ENCODE data around the gene RPS6KA2. TPM values are rescaled to one million over a fixed set of nuclear protein-coding genes. Genes with fewer than 3 reads are reported as not detected.
"Not testable (repeated sequence)": the region's sequence is repeated elsewhere in the genome, so short reads cannot be mapped to it uniquely, and the experiment has no call there.

Gene RPS6KA2
- polyA plus RNA-seq, 6 donors from 2014 or later, result 2.1 to 5.4 (median 4.6) TPM

DNA sequence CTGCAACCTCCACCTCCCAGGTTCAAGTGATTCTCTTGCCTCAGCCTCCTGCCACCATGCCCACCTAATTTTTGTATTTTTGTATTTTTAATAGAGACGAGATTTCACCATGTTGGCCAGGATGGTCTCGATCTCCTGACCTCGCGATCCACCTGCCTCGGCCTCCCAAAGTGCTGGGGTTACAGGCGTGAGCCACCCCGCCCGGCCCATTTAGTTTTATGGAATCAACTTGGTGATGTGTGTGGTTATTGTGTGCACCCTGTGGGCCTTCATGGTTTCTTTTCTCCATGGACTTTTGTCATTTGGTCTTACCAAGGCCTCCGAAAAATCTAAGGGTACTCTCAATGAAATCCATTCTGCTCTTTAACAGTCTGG lies 88.1 kb downstream of the RPS6KA2 start:
- not testable (repeated sequence) for H3K9me3 Mint-ChIP-seq; H3K27me3 Mint-ChIP-seq; H3K4me3 Mint-ChIP-seq; ATAC-seq (ENCODE audit: low read depth in 2 of 2); DNase-seq; H3K36me3 Mint-ChIP-seq
- peak overlapping the region in 1 of 6 donors; percentile 44 for H3K27ac Mint-ChIP-seq
- H3K4me1 Mint-ChIP-seq, result peaks cover 10 to 22% (median 16%) of the 10 kb centered on the region in 3 donors

DNA sequence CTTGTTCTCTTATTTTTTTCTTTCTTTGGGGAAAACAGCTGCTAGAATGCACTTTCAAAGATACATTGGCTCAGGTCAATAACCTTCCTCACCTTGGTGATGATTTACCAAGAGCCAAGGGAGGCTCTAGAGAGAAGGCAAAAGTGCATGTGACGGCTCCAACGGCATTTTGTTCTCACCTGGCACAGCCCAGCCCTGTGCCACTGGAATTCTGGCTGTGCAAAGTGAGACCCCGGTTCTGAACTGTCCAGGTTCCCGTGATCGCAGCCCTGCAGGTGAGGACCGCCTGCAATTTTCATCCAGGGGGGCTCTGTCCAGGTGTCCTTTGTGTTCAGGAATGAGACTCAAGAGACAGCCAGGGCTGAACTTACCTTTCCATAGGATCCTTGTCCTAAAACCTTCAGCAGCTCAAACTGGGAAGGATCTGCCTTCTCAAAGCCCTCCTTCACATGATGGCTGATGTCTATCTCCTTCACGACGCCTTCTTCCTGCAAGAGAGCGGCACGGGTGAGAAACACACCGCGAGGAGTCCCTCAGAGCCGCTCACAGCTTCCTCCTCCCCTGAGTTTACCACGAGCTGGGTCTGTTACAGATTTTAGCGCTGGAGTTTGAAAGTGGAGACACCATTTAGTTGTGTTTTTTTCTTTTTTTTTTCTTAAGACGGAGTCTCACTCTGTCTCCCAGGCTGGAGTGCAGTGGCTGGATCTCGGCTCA lies 88.6 kb downstream of the RPS6KA2 start:
- Mint-ChIP-seq H3K4me3 (peak overlapping the region in 1 of 8 donors; percentile 59), H3K27me3 (no peaks in the 10 kb centered on the region)

DNA sequence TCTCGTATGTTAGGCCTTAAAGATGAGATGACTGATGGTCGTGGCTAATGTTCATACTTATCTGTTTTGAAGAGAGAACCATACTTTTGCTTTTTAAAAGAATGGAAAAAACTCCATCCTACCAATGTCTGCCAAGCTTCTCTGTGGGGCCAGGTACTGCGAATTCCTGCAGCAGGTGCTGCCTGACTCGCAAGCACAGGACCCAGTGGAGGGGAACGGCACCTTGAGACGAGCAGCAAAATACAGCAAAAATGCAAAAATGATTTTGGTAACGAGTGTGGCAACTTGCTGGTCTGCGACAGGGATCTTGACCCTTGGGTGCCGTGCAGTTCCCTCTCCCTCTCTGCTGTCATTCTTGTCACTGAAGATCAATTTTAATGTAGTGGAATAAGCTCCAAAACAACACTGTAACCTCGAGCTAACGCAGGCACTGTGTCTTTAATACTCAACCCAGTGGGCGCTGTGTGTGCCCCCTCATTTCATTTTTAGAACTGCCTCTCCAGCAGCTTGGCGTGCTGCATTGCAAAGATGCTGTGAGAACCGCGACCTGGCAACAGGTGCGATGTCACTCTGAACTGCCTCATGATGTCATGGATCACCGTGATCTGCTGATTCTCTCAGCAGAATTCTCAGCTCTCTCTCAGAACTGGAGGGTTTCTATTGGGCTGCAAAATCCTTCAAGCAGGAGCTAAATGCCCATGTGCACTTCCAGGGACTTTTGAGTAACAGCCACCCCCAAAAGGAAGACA lies 92.2 kb downstream of the RPS6KA2 start:
- peaks cover 0 to 2% (median 0%) of the 10 kb centered on the region in 7 donors for H3K9me3 Mint-ChIP-seq

More for the DNA sequence above, 88.6 kb downstream of the RPS6KA2 start:
- ATAC-seq (ENCODE audit: low read depth in 2 of 2), result no peak
- no peaks in the 10 kb centered on the region for H3K36me3 Mint-ChIP-seq
- no peak for DNase-seq
- H3K27ac Mint-ChIP-seq, result peak overlapping the region in 2 of 6 donors; percentile 72 to 76
- H3K9me3 Mint-ChIP-seq, result no peaks in the 10 kb centered on the region
- peaks cover 10 to 22% (median 16%) of the 10 kb centered on the region in 3 donors for H3K4me1 Mint-ChIP-seq

DNA sequence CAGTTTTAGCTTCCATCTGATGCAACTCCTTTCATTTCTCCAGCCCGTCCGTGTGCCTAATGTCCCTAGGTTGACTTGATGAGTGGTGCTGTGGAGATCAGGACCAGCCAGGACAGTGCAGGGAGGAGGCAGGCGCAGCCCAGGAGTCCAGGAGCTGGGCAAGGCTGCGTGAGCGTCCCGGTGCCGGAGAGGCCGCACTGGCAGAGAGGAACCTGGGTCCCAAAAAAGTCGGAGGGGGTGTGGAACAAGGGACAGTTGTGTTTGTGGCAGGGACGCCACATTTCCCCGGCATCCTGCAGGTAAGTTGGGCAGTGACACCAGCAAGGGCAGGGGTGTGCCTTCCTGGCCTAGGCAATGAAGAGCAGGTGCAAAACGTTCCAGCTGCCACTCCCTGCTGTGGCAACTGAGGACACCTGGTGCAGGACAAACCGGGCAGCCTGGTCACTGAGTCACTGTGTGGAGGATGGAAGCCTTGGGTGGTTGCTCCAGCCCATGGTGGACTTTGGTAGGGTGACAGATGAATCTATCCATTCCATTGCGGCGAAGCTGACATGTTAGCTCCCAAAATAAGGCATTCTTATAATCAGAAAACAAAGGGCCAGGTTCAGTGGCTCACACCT lies 93.7 kb downstream of the RPS6KA2 start:
- no peaks in the 10 kb centered on the region for H3K4me1 Mint-ChIP-seq
- H3K9me3 Mint-ChIP-seq, result peaks cover 0 to 5% (median 0%) of the 10 kb centered on the region in 7 donors
- ATAC-seq (ENCODE audit: low read depth in 2 of 2), result no peak
- no peak for DNase-seq
- H3K4me3 Mint-ChIP-seq, result no peak overlapping the region
- no peaks in the 10 kb centered on the region for H3K27me3 Mint-ChIP-seq
- peak overlapping the region in 1 of 6 donors; percentile 33 for H3K27ac Mint-ChIP-seq
- peaks cover 0 to 6% of the 10 kb centered on the region in 2 donors for H3K36me3 Mint-ChIP-seq

More for the DNA sequence above, 92.2 kb downstream of the RPS6KA2 start:
- H3K4me3 Mint-ChIP-seq, result no peak overlapping the region
- DNase-seq, result no peak
- ATAC-seq (ENCODE audit: low read depth in 2 of 2), result no peak
- H3K27ac Mint-ChIP-seq, result no peak overlapping the region
- no peaks in the 10 kb centered on the region for H3K27me3 Mint-ChIP-seq
- H3K4me1 Mint-ChIP-seq, result peaks cover 0 to 4% (median 0%) of the 10 kb centered on the region in 3 donors
- H3K36me3 Mint-ChIP-seq, result peaks cover 0 to 3% of the 10 kb centered on the region in 2 donors

DNA sequence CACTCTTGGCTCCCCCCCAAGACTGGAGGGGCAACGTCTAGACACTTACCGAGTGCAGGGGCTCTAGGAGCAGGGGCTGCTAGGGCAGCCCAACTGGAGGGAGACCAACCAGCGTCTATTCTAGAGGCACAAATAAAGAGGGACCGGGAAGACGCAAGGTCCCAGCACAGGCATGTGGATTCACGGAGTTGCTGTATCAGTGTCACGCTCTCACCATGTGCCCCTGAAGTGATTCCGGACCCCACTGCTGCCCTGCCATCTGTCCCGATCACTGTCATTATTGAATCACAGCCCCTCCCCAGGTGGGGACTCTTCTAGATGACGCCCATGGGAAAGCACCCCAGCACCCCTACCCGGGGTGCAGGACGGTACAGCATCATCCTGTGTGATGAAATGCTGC lies 94.7 kb downstream of the RPS6KA2 start:
- no peaks in the 10 kb centered on the region for H3K27me3 Mint-ChIP-seq
- H3K4me1 Mint-ChIP-seq, result no peaks in the 10 kb centered on the region
- DNase-seq (no peak), ATAC-seq (ENCODE audit: low read depth in 2 of 2) (no peak)
- no peak overlapping the region for H3K27ac Mint-ChIP-seq
- peaks cover 0 to 6% of the 10 kb centered on the region in 2 donors for H3K36me3 Mint-ChIP-seq
- peaks cover 0 to 5% (median 1%) of the 10 kb centered on the region in 7 donors for H3K9me3 Mint-ChIP-seq
- H3K4me3 Mint-ChIP-seq, result no peak overlapping the region

DNA sequence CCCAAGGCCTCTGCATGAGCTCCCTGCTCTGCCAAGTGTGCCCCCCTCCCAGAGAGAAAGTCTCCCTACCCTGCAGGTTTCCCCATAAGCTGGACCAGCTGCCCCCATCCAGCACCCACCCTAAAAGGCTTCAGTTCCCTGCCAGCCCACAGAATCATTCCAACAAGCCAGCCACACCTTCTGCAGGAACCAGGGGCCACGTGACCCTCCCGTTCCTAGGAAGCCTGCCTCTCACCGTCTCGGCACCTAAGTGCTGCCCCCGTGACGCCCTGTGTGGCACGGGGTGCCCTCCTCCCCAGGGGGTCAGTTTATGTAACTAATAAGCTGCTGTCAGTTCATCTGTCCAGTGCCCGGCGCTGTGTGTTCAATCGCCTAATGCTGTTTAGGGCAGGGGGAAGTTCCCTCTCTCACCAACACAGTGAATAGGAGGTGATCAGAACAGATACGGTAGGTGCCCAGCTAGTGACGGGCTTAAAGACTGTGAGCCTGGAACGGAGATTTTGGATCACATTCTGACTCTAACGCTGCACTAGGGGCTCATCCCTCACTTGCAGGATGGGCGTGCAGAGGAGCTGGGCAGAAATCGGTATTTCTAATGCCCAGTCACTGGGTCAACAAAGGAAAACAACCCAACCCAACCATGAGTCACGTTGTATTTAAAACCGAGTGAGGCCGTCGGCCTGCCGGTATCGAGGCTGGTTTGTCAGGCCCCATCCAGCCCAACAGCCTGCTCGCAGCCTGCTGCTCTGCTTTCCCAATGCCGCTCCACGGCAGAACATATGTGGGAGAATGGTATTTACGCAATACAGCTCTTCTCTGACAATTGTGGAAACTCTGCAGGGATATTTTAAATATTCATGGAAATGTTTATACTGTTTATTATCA lies 96.6 kb downstream of the RPS6KA2 start:
- no peak overlapping the region for H3K27ac Mint-ChIP-seq
- DNase-seq (no peak), ATAC-seq (ENCODE audit: low read depth in 2 of 2) (no peak)
- H3K36me3 Mint-ChIP-seq, result peaks cover 0 to 6% of the 10 kb centered on the region in 2 donors
- H3K4me1 Mint-ChIP-seq, result no peaks in the 10 kb centered on the region
- H3K9me3 Mint-ChIP-seq, result peaks cover 0 to 5% (median 1%) of the 10 kb centered on the region in 7 donors
- H3K27me3 Mint-ChIP-seq, result no peaks in the 10 kb centered on the region
- H3K4me3 Mint-ChIP-seq, result no peak overlapping the region

DNA sequence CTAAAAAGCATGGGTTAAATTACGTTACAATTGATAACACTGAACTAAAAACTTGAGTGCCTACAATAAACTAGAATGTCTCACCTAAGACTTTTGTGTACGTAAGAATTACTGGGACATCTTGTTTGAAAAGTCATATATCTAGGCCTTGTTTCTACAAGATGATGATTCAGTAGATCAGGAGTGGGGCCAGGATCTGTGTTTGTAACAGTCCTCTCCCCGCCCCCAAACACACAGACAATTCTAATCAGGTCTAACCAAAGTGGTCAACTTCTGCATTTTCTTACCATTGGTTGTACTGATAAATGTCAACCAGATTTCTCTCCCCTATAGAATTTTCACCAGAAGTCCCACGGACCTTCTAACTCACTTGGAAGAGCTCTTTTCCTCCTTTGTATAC lies 97.5 kb downstream of the RPS6KA2 start:
- ATAC-seq (ENCODE audit: low read depth in 2 of 2), result no peak
- Mint-ChIP-seq H3K4me3 (no peak overlapping the region), H3K27ac (peak overlapping the region in 1 of 6 donors; percentile 30), H3K36me3 (peaks cover 0 to 6% of the 10 kb centered on the region in 2 donors), H3K9me3 (peaks cover 0 to 5% (median 1%) of the 10 kb centered on the region in 7 donors), H3K27me3 (no peaks in the 10 kb centered on the region), H3K4me1 (no peaks in the 10 kb centered on the region)
- DNase-seq, result no peak

DNA sequence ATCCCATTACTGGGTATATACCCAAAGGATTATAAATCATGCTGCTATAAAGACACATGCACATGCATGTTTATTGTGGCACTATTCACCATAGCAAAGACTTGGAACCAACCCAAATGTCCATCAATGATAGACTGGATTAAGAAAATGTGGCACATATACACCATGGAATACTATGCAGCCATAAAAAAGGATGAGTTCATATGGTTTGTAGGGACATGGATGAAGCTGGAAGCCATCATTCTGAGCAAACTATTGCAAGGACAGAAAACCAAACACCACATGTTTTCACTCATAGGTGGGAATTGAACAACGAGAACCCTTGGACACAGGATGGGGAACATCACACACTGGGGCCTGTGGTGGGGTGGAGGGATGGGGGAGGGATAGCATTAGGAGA lies 98.0 kb downstream of the RPS6KA2 start:
- H3K36me3 Mint-ChIP-seq; H3K27ac Mint-ChIP-seq; ATAC-seq (ENCODE audit: low read depth in 2 of 2); H3K4me1 Mint-ChIP-seq; DNase-seq; H3K4me3 Mint-ChIP-seq; H3K9me3 Mint-ChIP-seq; H3K27me3 Mint-ChIP-seq: not testable (repeated sequence)

DNA sequence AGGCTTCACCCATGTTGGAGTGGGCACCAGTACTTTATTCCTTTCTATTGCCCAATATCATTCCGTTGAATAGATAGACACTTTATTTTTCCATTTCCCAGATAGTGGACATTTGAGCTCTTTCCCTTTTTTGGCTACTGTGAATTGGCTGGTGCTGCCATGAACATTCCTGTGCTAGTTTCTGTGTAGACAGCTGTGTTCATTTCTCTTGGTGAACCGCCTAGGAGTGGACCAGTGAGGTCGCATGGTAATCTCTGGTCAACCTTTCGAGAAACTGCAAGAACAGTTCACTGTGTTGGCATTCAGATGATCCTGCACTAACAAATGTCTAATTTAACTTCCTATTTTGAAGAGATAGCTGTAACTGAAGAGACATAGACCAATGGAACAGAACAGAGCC lies 99.2 kb downstream of the RPS6KA2 start:
- no peak for DNase-seq
- Mint-ChIP-seq H3K4me1 (no peaks in the 10 kb centered on the region), H3K9me3 (peaks cover 0 to 5% (median 1%) of the 10 kb centered on the region in 7 donors), H3K27ac (peak overlapping the region in 1 of 6 donors; percentile 30), H3K36me3 (peaks cover 0 to 6% of the 10 kb centered on the region in 2 donors), H3K27me3 (no peaks in the 10 kb centered on the region), H3K4me3 (no peak overlapping the region)
- no peak for ATAC-seq (ENCODE audit: low read depth in 2 of 2)

DNA sequence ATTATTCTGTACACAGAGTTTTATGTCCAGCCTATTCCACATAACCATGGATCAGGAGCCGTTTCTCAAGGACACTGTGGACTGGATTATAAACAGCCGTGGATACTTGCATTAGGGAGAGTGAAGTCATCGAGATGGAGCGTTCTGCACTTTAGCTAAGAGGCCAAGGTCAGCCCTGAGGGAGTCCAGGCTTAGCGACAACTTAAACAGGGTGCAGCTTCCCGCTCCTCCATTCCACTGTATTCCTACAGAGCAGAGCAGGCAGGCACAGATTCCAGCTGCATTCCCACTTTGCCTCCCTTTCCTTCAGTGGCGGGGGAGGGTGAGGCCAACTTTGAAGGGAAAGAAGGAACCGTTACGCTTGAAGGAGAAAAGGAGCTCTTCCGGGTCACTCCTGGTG lies 100.1 kb downstream of the RPS6KA2 start:
- peaks cover 0 to 6% of the 10 kb centered on the region in 2 donors for H3K36me3 Mint-ChIP-seq

DNA sequence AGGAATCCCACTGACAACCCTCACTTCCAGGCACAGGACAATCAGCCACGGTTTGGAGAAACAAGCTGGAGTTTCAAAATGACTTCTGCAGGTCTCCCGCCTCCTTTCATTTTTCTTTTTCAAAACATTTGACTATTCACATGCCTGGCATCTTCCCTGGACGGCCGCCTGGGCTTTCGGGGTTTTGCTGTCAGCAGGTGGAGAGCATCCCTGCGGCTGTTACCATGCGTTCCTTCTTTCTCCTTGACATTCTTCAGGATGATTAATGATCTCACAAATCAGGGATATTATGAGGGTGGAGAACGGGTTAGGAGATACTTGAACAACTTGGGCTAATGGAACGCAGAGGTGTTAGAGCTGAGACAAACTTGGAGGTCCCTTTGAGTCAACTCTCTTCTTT lies 101.5 kb downstream of the RPS6KA2 start:
- ATAC-seq (ENCODE audit: low read depth in 2 of 2), result no peak
- Mint-ChIP-seq H3K27me3 (no peaks in the 10 kb centered on the region), H3K27ac (peak overlapping the region in 1 of 6 donors; percentile 22), H3K9me3 (peaks cover 0 to 11% (median 8%) of the 10 kb centered on the region in 7 donors), H3K4me1 (no peaks in the 10 kb centered on the region), H3K4me3 (no peak overlapping the region), H3K36me3 (peaks cover 6 to 15% of the 10 kb centered on the region in 2 donors)
- no peak for DNase-seq

More for the DNA sequence above, 100.1 kb downstream of the RPS6KA2 start:
- Mint-ChIP-seq H3K9me3 (peaks cover 0 to 5% (median 2%) of the 10 kb centered on the region in 7 donors), H3K4me1 (no peaks in the 10 kb centered on the region), H3K27me3 (no peaks in the 10 kb centered on the region), H3K27ac (no peak overlapping the region), H3K4me3 (no peak overlapping the region)
- DNase-seq (no peak), ATAC-seq (ENCODE audit: low read depth in 2 of 2) (no peak)

DNA sequence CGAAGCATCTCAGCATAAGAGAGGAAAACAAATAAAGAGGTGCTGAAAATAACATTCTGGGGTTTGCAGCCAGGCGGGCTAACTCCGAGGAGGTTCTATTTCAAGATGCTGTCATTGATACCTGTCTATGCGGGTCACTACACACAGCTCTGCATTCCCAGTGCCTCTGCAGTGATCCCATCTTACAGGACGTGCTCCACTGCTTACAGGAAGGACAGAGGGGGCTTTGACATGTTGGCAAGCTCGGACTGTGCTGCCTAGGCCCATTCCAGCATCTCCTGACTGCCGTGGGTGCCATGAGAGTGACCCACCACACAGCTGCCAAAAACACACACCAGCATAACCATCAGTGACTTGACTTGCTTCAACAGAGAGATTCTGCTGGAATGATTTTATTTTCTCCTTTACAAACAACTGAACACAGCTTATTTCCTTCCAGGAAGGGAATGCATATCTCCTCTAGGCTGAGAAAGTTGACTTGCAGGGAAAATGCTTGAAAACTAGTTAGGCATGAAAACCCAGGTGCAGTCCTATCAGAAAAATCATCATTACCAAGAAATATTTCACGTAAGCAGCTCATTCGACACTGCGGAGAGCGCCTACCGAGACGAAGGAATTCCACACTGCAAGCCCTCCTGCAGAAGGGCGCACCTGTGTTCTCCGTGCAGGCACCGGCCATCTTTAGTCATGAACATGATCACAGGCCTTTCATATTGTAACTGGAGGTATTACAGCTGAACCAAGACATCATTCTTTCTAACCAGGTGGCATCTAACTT lies 103.1 kb downstream of the RPS6KA2 start:
- Mint-ChIP-seq H3K4me1 (no peaks in the 10 kb centered on the region), H3K27ac (no peak overlapping the region), H3K4me3 (no peak overlapping the region), H3K27me3 (no peaks in the 10 kb centered on the region), H3K36me3 (peaks cover 8 to 9% of the 10 kb centered on the region in 2 donors), H3K9me3 (peaks cover 0 to 13% (median 6%) of the 10 kb centered on the region in 7 donors)
- DNase-seq (no peak), ATAC-seq (ENCODE audit: low read depth in 2 of 2) (no peak)

Measured in naive B cell (primary cell).